HG03097 (cell line): ENCODE results near the gene VAMP7.
"Not testable (repeated sequence)": the region's sequence is repeated elsewhere in the genome, so short reads cannot be mapped to it uniquely, and the experiment has no call there.

Source experiments
- ATAC-seq: cut with Tn5 transposase; IDR thresholded peaks from one replicate; pipeline ENCODE4 v1.9.1; 2021; ENCODE audit not compliant: unreplicated experiment, low FRiP score

Gene VAMP7

GRCh38 chrX:155900765-155901164 lies 19.6 kb downstream of the VAMP7 start:
- ATAC-seq, result no peak

- not testable (repeated sequence) for ATAC-seq
Observed at GRCh38 chrX:155907661-155908060, 26.5 kb downstream of the VAMP7 start.

GRCh38 chrX:155923200-155923599 lies 42.1 kb downstream of the VAMP7 start:
- no peak for ATAC-seq

- not testable (repeated sequence) for ATAC-seq
Observed at GRCh38 chrX:155930852-155931618, 49.9 kb downstream of the VAMP7 start.

GRCh38 chrX:155938132-155938531 lies 57.0 kb downstream of the VAMP7 start:
- no peak for ATAC-seq

GRCh38 chrX:155949098-155949497 lies 68.0 kb downstream of the VAMP7 start:
- no peak for ATAC-seq

GRCh38 chrX:155951237-155951789 lies 70.2 kb downstream of the VAMP7 start:
- no peak for ATAC-seq

DNA sequence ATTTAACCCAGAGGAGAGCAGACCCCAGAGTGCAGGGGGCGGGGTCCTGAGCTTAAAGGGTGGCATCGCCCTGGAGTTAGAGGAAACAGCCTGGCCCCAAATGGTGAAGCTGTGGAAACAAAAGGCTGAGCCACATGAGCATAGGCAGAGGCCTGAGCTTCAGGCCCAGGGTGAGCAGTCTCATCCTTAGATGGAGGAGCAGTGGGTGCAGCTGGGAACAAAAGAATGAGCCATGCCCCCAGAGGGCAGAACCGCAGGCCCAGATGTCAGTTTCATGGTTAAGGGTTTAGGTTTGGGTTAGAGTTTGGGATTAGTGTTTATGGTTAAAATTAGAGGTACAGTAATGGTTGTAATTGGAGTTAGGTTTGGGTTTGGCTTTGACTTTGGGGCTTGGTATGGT lies 71.9 kb downstream of the VAMP7 start:
- ATAC-seq, result no peak

GRCh38 chrX:155954793-155955192 lies 73.6 kb downstream of the VAMP7 start:
- ATAC-seq, result no peak

DNA sequence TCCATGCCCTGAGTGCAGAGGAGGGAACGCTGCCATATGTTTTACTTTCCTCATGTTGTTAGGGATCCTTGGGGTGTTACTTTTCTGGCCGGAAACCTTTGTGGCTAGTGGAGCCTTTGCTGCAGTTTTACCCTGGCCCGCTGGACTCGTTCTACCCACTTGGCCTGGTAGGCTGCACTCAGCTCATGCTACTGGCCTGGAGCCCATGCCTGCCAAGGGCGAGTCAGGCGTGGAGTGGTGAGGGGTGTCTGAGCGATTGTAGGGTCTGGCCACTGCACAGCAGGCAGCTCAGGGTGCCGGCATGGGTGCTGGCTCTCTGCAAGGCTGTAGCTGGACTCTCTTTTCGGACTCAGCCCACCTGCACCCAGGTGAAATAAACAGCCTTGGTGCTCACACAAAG lies 75.0 kb downstream of the VAMP7 start:
- no peak for ATAC-seq

DNA sequence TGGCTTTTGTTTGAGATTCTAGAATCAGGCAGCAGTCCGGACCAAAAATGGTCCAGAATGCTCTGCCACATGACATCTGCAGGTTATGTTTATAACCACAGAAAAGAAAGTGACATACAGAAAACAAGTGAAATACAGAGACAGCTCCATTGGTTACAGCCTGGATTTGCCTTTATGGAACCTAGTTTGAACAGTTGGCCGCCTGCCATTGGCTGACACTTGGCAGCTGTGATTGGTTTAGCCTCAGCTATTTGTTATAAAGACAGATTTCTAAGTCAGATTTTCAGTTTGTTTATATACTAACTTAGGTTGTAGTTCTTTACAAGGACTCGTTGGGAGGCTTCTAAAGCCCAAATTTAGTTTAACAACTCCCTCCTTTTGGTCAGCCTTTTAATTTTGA lies 75.5 kb downstream of the VAMP7 start:
- ATAC-seq, result no peak

GRCh38 chrX:155957843-155958242 lies 76.7 kb downstream of the VAMP7 start:
- ATAC-seq, result no peak

DNA sequence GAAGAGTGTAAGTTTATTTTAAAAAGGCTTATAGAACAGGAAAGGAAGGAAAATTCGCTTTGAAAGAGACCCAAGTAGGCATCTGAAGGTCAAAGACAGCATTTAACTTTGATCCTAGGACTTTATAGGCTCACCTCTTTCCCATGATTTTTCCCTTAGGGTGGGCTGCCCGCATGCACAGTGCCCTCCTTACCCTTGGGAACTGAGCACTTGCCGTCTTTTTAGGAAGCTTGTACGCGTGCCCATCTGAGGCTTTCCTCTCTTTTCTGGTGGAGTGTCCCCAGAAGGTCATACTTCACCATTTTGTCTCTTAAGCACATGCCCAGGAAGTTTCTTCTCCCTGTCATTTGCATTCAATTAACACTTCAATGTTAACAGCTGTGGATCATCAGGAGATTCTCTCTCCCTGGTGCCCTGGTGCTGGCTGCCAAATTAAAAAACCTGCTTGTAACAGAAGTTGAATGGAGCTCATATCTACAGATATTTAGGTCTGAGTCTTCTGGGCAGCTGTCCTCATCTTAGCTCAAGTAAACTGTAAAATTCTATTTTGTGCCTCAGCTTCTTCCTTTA lies 78.0 kb downstream of the VAMP7 start:
- no peak for ATAC-seq

DNA sequence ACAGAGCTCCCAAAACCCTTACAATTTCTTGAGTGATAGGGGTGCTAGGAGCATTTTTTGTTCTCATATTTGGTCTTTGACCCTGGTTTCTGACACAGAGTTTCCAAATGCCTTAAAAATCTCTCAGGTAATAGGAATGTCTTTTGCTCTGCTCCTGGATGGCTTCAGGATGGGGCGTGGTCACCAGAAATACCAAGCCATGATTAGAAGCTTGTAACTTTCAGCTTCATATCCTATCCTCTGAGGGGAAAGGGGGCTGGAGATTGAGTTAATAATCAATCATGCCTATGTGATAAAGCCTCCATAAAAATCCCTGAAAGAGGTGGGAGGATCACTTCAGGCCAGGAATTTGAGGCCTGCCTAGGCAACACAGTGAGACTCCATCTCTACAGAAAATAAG lies 81.8 kb downstream of the VAMP7 start:
- no peak for ATAC-seq

GRCh38 chrX:155966876-155967275 lies 85.7 kb downstream of the VAMP7 start:
- ATAC-seq, result no peak

DNA sequence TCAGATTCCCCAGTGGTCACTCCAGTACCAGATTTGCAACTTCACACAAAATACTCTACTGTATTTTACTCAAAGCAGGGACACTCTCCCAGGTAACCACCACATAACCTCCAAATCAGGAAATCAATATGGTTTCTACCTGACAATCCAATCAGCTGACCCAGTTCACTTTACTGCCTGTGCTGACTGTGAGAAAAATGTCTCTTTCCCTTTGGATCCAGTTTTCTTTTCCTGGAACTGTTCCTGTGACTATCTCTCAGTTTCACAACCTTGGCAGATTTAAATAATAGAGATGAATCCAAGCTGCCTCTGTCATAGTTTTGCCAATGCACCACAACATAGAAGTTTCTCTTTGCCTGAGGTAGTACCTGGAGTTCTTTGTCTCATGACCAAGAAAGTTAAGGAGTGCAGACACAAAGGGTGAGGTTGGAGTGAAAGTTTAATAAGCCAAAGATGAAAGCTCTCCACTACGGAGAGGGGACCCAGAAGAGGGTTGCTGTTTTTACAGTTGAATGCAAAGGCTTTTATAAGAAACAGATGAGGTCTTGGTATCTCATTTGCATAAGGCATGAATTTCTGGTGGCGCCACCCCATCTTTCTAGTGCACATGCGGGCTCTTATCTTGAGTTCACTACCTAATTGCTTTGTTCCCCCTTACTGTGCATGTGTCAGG lies 86.6 kb downstream of the VAMP7 start:
- no peak for ATAC-seq

GRCh38 chrX:155968326-155968661 lies 87.1 kb downstream of the VAMP7 start:
- ATAC-seq, result no peak

DNA sequence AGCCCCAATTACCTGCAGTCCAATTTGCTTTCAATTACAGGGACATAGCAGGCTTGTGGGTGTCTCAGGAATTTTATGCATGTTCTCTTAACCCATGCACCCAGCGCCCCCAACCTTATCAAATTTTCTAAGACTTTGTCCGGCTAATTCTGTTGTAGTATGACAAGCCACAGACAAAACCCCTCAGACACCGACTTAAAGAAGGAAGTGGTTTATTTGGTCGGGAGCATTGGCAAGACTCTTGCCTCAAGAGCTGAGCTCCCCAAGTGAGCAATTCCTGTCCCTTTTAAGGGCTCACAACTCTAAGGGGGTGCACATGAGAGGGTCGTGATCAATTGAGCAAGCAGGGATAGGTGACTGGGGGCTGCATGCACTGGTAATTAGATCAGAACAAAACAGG lies 87.6 kb downstream of the VAMP7 start:
- ATAC-seq, result no peak

DNA sequence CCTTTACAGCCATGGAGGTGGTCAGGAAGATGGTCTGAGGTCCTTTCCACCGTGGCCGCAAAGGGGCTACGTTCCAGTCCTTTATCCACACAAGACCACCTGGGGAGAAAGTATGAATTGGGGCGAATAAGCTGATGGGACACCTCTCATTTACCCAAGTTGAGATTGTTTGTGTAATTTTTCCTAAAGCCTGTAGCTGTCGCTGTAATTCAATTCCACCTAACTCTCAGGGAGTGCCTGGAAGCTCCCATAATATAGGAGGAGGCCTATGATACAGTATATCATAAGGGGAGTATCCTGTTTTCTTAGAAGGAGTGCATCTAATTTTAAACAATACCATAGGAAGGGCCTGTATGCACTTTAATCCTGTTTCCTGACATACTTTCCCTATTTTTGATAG lies 90.5 kb downstream of the VAMP7 start:
- ATAC-seq, result not testable (repeated sequence)

DNA sequence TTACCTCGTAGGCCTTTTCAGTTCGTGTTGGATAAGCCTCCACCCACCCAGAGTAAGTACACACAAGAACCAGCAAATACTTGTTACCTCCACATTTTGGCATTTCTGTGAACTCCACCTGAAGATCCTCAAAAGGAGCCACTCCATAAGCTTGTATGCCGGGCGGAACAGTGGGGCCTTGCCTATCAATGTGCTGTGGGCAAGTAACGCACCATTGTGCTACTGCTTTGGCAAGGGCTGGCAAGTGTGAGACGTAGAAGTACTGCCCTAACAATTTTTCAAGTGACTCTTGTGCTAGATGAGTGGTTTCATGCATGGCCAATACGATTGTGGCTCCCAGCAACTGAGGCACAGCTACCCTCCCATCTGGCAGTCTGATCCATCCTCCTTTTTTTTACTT lies 91.1 kb downstream of the VAMP7 start:
- not testable (repeated sequence) for ATAC-seq

DNA sequence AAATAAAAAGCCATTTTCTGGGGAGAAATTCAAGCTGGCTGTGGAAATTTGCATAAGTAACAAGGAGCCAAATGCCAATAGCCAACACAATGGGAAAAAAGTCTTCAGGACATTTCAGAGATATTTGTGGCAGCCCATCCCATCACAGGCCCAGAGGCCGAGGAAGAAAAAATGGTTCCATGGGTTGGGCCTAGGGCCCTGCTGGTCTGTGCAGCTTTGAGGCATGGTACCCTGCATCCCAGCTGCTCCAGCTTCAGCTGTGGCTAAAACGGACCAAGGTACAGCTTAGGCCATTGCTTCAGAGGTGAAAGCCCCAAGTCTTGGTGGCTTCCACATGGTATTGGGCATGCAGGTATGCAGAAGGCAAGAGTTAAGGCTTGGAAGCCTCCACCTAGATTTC lies 102.2 kb downstream of the VAMP7 start:
- no peak for ATAC-seq

GRCh38 chrX:155985208-155985607 lies 104.1 kb downstream of the VAMP7 start:
- no peak for ATAC-seq
